Activated CD4-positive, alpha-beta T cell treated with anti-CD3 and anti-CD28 coated beads for 1 hour (primary cell): ENCODE data around the gene PLCH1.
A peak's percentile ranks its signal among the peaks of the same experiment; 100 is the strongest.

Experiments
- DNase-seq: peaks from one replicate; pipeline ENCODE4 v3.0.0-alpha.2; 2020

Gene PLCH1

DNA sequence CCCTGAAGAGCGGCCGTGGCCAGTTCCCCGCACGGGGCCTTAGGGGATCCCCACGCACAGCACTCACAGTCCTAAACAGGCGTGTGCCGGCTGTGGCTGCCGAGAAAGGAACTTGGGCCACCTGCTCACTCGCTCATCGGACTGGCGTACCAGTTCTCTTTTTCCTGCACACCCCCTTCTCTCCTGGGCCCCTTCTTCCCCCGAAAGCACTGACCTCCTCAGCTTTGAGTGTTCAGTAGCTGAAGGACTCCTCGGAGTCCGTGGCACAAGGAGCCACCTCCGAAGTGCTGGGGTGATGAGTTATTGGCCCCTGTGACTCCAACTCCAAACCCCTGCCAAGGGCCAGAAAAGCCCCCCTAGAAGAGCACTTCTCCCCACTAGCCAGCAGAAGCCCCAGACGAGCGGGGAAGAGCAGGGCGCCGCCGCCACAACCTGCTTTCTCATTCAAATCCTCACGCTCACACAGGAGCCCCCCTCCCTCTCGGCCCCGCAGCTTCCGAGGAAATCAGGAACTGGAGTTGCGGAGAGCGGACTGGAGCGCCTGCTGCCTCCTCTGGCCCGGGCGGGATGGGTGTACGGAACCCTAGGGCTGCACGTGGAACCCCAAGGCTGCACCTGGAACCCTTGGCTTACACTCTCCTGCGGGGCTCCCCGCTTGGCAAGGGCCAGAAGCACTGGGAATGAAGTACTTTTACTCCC lies at the start of gene PLCH1:
Gene PLCH1 (minus strand): TSS at position 446 of the 699 bp plus-strand sequence. CDS start 40,847 bp downstream, outside the sequence.
- peak; percentile 10 for DNase-seq

- DNase-seq = no peak
Observed at GRCh38 chr3:155792532-155792931, 47.7 kb upstream of the PLCH1 start.

- DNase-seq = no peak
Observed at GRCh38 chr3:155791190-155791589, 46.3 kb upstream of the PLCH1 start.

- no peak for DNase-seq
Observed at GRCh38 chr3:155790272-155790925, 45.5 kb upstream of the PLCH1 start.

DNA sequence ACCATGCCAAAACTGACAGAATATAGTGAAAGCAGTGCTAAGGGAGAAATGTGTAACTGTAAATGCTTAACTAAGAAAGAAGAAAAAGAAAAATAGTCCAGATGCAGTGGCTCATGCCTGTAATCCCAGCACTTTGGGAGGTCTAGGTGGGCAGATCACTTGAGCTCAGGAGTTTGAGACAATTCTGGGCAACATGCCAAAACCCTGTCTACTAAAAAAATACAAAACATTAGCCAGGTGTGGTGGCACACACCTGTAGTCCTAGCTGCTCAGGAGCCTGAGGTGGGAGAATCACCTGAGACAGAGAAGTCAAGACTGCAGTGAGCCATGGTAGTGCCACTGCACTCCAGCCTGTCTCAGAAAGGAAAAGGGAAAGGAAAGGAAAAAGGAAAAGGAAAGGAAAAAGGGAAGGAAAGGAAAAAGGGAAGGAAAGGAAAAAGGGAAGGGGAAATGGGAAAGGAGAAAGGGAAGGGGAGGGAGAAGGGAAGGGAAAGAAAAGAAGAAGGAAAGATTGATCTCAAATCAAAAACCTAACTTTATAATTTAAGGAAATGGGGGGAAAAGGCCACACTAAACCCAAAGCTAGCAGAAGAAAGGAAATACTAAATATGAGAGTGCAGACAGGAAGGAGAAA lies 40.9 kb upstream of the PLCH1 start:
- no peak for DNase-seq

GRCh38 chr3:155782390-155782953 lies 37.6 kb upstream of the PLCH1 start:
- no peak for DNase-seq

DNA sequence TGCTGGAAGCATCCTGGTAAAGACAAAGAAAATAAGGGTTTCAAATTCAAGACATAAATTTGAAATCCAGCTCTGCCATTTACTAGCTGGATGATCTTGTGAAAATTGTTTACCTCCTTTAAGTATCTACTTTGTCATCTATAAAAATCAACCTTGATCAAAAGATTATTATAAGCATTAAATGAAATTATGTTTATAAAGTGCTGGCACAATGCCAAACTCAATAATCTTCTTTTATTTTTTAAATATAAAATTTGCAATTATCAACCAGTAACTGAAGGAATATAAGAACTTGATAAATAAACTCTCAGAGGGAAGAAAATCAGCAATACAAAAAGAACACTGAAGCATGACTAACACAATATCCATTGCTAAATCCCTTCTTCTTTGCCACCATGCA lies 35.4 kb upstream of the PLCH1 start:
- DNase-seq = no peak

DNA sequence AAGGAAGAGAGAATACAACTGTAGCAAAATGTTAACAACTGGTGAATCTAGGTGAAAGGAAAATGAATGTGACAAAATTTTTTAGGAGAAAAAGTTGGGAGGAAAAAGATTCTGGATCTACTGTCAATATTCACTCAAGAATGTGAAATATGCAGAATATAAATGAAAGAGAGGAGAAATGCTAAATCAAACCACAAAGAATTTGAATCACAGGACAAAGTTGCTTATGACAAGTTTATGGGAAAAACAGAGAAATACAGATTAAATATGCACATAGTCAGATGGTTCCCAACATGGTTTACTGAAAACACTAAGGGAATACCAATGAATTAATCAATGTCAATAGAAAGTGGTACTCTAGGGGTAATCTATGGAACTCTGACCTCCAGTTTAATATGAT lies 33.6 kb upstream of the PLCH1 start:
- no peak for DNase-seq

GRCh38 chr3:155772801-155773200 lies 27.9 kb upstream of the PLCH1 start:
- no peak for DNase-seq

DNA sequence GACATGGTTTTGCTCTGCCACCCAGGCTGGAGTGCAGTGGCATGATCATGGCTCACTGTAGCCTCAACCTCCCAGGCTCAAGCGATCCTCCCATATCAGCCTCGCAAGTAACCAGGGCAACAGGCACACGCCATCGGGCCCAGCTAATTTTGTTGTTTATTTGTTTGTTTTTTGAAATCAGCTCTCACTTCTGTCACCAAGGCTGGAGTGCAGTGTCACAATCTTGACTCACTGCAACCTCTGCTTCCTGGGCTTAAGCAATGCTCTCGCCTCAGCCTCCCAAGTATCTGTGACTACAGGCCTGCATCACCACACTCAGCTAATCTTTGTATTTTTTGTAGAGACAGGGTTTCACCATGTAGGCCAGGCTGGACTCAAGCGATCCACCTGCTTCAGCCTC lies 26.3 kb upstream of the PLCH1 start:
- DNase-seq = no peak

DNA sequence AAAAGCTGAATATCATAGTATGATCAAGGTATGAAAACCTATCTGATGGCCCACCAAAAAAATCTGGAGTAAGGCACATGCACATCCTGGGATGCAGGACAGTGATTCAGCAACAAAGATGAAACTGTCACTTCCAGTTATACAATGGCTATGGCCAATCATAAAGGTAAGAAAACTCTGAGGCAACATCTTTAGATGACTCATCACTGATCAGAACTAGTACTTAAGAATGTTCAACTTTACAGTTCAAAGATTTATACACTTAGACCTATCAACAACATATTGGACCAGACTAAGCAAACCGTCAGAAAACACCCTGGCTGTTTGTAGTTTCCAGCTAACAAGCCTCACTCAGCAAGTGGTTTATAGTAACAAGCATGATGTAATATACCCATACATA lies 21.3 kb upstream of the PLCH1 start:
- DNase-seq = no peak

GRCh38 chr3:155763870-155764463 lies 19.1 kb upstream of the PLCH1 start:
- no peak for DNase-seq

DNA sequence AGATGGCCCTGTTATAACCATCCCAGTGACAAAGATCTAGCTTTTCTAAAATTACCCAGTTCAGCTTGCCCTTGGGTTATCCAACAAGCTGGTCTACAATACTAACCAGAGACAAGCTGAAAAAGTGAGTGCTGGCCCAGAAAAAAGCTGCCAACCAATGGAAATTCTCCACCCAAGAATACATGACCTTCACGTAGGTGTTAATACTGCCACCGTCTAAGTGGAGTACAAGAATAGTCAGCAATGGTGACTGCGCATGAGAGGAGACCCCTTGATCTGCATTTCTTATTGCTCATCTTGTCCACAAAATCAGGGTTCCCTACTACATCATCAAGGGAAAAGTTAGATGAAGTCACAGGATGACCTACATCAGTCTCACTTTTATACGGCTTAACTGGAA lies 15.8 kb upstream of the PLCH1 start:
- no peak for DNase-seq

DNA sequence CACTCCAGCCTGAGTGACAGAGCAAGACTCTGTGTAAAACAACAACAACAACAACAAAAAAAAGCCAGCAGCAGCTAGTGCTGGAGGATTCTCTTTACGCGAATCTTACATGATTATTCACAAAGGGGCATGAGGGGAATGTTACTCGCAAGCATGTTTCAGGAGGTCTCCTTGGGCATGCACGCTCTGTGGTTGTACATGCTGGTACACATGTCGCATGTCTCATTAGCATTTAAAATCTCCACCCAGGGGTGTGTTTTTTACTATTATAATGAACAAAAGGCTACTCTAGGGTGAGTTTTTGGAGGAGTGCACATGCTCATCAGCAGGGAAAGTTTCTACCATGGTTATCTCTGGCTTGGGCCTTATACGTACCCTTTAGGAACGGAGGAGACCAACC lies 12.7 kb upstream of the PLCH1 start:
- DNase-seq = no peak

GRCh38 chr3:155753038-155753639 lies 8.3 kb upstream of the PLCH1 start:
- DNase-seq = no peak

DNA sequence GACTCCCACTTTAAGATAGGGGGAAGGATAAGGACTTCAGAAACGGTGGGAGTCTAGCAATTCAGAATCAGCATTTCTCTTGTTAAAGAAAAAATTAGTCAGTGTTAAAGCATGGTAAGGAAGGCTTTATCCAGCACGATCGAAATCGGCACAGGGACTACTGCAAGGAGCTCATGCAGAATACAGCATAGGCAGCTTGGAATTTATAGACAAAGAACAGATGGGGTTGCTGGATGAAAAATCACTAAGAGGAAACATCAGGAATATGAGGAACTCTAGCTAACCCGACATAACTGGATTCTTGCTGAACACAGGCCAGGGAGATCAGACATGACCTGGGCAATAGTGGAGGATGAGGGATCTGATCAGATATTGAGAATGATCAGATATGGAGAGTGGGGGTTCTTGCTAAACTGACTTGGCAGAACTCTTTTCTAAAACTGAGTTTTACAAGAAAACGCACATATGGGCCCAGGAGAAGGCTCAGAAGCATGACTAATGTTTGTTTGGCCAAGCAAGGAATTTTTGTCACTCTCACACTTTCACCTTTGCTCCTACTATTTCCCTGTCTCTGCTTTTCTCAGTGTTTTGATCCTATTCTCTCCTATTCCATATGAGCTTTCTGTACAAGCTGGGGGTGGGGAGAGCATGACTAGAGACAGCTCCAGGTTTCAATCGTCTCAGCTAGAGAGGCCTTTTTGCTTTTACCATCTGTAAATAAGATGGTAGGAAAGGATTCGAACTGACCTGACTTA lies 3.9 kb upstream of the PLCH1 start:
- DNase-seq = no peak

GRCh38 chr3:155747946-155748290 lies 3.0 kb upstream of the PLCH1 start:
- DNase-seq = no peak

- DNase-seq = no peak
Observed at GRCh38 chr3:155747286-155747945, 2.5 kb upstream of the PLCH1 start.

- no peak for DNase-seq
Observed at GRCh38 chr3:155746703-155747102, 1.8 kb upstream of the PLCH1 start.

DNA sequence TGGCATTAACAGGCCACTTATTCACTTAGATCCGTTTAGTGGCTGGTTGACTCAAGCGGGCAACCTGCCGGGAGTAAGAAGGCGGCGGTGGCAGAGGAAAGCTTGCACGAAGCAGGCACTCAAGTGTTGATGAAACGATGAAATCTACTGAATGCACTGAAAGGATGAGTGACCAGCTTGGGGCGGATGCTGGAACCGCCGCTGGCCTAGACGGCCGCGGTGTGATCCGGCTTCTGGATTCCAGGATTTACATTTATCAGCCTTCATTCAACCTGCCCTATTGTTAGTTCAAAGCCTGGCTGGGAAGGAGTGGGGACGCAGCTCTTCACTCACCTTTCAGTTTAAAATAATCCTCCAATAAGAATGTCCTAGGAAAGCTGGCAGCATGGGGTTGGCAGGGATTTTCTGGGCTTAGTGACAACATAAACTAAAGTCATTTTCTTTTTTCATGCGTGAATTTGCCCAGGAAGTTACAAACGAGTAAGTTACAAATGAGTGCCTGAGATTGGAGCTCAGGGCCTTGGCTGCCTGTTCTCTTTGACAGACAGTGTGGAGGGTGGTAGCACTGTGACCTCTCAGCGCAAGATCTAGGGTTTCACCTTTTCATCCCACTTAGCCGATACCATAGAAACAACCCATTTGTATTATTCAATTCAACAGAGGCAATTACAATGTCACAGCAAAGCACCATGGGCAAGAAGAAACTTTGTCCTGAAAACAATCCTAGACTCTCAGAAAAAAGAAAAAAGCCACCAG lies 1.1 kb upstream of the PLCH1 start:
- no peak for DNase-seq

GRCh38 chr3:155744010-155744625 lies 753 bp downstream of the PLCH1 start:
- peak; percentile 16 for DNase-seq
